Neural cell (in vitro differentiated cells): ENCODE data around the gene TINAGL1. TPM values are rescaled to one million over a fixed set of nuclear protein-coding genes. Genes with fewer than 3 reads are reported as not detected.

Source experiments
- H2AFZ ChIP-seq: fragments of 200-600, 300-800 bp; sonication (generic), shearing (Covaris generic); 2 replicates; pipeline ENCODE4 v1.6.0; 2014; ENCODE audit warnings: low read depth, mild to moderate bottlenecking, antibody characterized with exemption, low read length, moderate library complexity
- H3F3A ChIP-seq: fragments of 200-600 bp; shearing (Covaris generic); 2 replicates; pipeline ENCODE4 v1.6.1; 2016; ENCODE audit warnings: mild to moderate bottlenecking, moderate library complexity, mixed read lengths, antibody characterized with exemption, low read length; ENCODE audit not compliant: insufficient read depth, poor library complexity, severe bottlenecking
- H3K27ac ChIP-seq: fragments of 200-600, 300-800 bp; sonication (generic), shearing (Covaris generic); 2 replicates; pipeline ENCODE4 v1.5.1; 2014; ENCODE audit warnings: mild to moderate bottlenecking, low read length, moderate library complexity
- H3K27me3 ChIP-seq: fragments of 300-800, 200-600 bp; sonication (generic), shearing (Covaris generic); 2 replicates; pipeline ENCODE4 v1.6.0; 2014; ENCODE audit warnings: mild to moderate bottlenecking, low read depth, low read length, moderate library complexity; ENCODE audit not compliant: insufficient read depth
- H3K36me3 ChIP-seq: fragments of 300-800, 200-600 bp; sonication (generic), shearing (Covaris generic); 2 replicates; pipeline ENCODE4 v1.5.1; 2014; ENCODE audit warnings: mild to moderate bottlenecking, antibody characterized with exemption, low read length, moderate library complexity; ENCODE audit not compliant: insufficient read depth
- H3K4me2 ChIP-seq: fragments of 300-800, 200-600 bp; sonication (generic), shearing (Covaris generic); 2 replicates; pipeline ENCODE4 v1.6.0; 2014; ENCODE audit warnings: mild to moderate bottlenecking, low read length
- H3K4me3 ChIP-seq: fragments of 300-800, 200-600 bp; sonication (generic), shearing (Covaris generic); 2 replicates; pipeline ENCODE4 v1.5.1; 2014; ENCODE audit warnings: mild to moderate bottlenecking, low read length, moderate library complexity
- H3K79me2 ChIP-seq: fragments of 200-600 bp; shearing (Covaris generic); replicated peaks from 2 replicates; pipeline ENCODE4 v1.6.0; 2014; ENCODE audit warnings: mild to moderate bottlenecking, low read length, moderate library complexity; ENCODE audit not compliant: insufficient read depth
- H3K9ac ChIP-seq: fragments of 300-800, 200-600 bp; sonication (generic), shearing (Covaris generic); 2 replicates; pipeline ENCODE4 v1.6.1; 2016; ENCODE audit warnings: mild to moderate bottlenecking, low read length, mixed read lengths
- H3K9me2 ChIP-seq: fragments of 200-600 bp; shearing (Covaris generic); 2 replicates; pipeline ENCODE4 v1.6.1; 2016; ENCODE audit warnings: mild to moderate bottlenecking, low read length, mixed read lengths; ENCODE audit not compliant: insufficient read depth
- H3K9me3 ChIP-seq: fragments of 200-600, 300-800 bp; sonication (generic), shearing (Covaris generic); 2 replicates; pipeline ENCODE4 v1.6.1; 2016; ENCODE audit warnings: mild to moderate bottlenecking, mixed run types, low read length, moderate library complexity, mixed read lengths
- H4K20me1 ChIP-seq: fragments of 200-600 bp; shearing (Covaris generic); 2 replicates; pipeline ENCODE4 v1.6.1; 2016; ENCODE audit warnings: mild to moderate bottlenecking, mixed run types; ENCODE audit not compliant: insufficient read depth
- EP300 ChIP-seq: fragments of 450-650 bp; conservative IDR thresholded peaks from 2 replicates; pipeline ENCODE4 v1.6.1; 2014; ENCODE audit warnings: antibody characterized with exemption, mild to moderate bottlenecking, moderate library complexity; ENCODE audit not compliant: poor library complexity, severe bottlenecking
- EZH2 ChIP-seq: fragments of 200-600, 300-800 bp; shearing (Covaris generic), sonication (generic); IDR thresholded peaks from 2 replicates; pipeline ENCODE4 v1.6.1; 2014; ENCODE audit warnings: antibody characterized with exemption, low read length, borderline replicate concordance, mild to moderate bottlenecking; ENCODE audit not compliant: insufficient read depth, poor library complexity, severe bottlenecking
- MXI1 ChIP-seq: fragments of 450-650 bp; conservative IDR thresholded peaks from 2 replicates; pipeline ENCODE4 v1.6.1; 2014; ENCODE audit warnings: antibody characterized with exemption, mild to moderate bottlenecking; ENCODE audit not compliant: poor library complexity, severe bottlenecking
- POLR2AphosphoS5 ChIP-seq: IDR thresholded peaks from 2 replicates; pipeline ENCODE4 v1.6.1; 2012
- RAD21 ChIP-seq: fragments of 450-650 bp; conservative IDR thresholded peaks from 2 replicates; pipeline ENCODE4 v1.6.1; 2014; ENCODE audit warnings: antibody characterized with exemption, mild to moderate bottlenecking, moderate library complexity
- SMC3 ChIP-seq: fragments of 450-650 bp; conservative IDR thresholded peaks from 2 replicates; pipeline ENCODE4 v1.6.1; 2014; ENCODE audit warnings: antibody characterized with exemption, mild to moderate bottlenecking, moderate library complexity; ENCODE audit not compliant: poor library complexity
- TAF1 ChIP-seq: IDR thresholded peaks from 2 replicates; pipeline ENCODE4 v1.6.1; 2012; ENCODE audit warnings: low read depth
- polyA plus RNA-seq: library from polyadenylated mRNA; depleted of rRNA; stranded (reverse); fragments of >200 nt; gene quantifications from 2 replicates; pipeline ENCODE4 v1.2.3, GENCODE V29; 2014
- TF ChIP-seq, protein P1 (sequence below): IDR thresholded peaks from 2 replicates; pipeline ENCODE4 v1.6.1; 2012; ENCODE audit warnings: borderline replicate concordance

TINAGL1 gene
- polyA plus RNA-seq, 1 donor from 2014 or later: not detected

DNA sequence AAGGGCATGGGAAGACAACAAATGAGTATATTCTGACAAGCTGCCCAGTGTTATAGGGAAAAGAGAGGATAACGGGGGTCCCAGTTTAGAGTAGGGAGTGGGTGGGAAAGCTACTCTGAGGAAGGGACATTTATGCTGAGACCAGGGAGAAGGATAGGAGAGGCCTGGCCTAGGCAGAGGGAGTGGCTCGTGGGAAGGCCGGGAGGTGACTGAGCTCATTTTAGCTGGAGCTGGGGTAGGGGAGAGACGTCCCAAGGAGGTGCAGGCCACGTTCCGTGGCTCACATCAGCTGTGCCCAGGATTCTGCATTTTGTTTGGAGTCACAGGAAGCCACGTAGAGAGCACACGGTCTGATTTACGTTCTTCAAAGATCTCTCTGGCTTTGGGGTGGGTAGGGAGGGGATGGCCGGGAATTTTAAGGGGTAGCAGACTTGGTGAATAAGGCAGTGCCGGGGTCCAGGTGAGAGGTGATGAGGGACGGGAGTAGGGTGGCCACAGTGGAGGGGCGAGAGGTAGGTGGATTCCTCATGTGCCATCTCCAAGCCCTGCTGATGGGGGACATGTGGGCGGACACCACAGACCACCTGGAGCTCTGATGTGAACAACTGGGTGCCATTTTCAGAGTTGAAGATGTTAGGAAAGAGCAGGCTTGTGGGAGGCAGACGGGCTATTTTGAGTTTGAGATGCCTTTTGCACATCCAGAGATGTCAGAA is 4.7 kb downstream of the TINAGL1 start:
- H3K79me2 ChIP-seq: no peaks in the 10 kb centered on the region
- H2AFZ ChIP-seq: no peak overlapping the region
- no peak overlapping the region for H3K27ac ChIP-seq
- H4K20me1 ChIP-seq: no peaks in the 10 kb centered on the region
- no peak overlapping the region for H3K4me3 ChIP-seq
- H3K9ac ChIP-seq: no peak overlapping the region
- no peak overlapping the region for H3K4me2 ChIP-seq
- TF ChIP-seq EZH2: no peak
- no peak for TF ChIP-seq MXI1
- no peaks in the 10 kb centered on the region for H3K36me3 ChIP-seq
- H3K9me2 ChIP-seq: no peaks in the 10 kb centered on the region
- no peaks in the 10 kb centered on the region for H3K9me3 ChIP-seq
- no peaks in the 10 kb centered on the region for H3F3A ChIP-seq
- H3K27me3 ChIP-seq: peaks cover 4% of the 10 kb centered on the region

DNA sequence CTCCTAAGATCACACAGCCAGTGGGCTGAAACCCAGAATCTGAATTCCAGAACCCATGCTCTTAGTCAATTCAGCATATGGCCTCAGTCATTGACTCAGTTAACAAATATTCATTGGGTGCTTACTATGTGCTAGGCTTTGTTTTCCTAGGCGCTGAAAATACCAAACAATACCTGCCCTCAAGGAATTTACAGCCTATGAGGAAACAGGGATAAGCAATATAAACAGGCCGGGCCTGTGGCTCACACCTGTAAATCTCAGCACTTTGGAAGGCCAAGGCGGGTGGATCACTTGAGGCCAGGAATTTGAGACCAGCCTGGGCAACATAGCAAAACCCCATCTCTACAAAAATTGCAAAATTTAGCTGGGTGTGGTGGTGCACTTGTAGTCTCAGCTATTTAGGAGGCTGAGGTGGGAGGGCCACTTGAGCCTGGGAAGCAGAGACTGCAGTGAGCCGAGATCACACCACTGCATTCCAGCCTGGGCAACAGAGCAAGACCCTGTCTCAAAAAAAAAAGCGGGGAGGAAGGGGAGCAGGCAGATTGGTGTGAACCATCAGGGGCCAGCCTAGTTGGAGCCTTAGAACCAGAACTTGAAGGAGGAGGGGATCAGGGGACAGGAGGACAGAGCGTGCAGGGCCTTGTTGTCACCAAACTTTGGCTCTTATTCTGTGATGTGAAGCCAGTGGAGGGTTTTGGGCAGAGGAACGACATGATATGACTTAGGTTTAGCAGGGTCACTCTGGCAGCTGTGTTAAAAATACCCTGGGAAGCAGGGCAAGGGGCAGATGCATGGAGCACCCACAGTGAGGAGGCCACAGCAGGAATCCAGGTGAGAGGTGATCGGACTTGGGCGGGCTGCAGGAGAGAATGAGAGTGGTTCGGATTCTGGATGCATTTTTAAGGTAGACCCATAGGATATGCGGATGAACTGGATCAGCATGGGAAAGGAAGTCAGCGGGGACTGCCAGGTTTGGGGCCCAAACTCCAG is 5.8 kb downstream of the TINAGL1 start:
- no peak overlapping the region for H3K4me2 ChIP-seq

More for the DNA sequence above, 5.8 kb downstream of the TINAGL1 start:
- Histone ChIP-seq H3K9me2 (no peaks in the 10 kb centered on the region), H3K79me2 (no peaks in the 10 kb centered on the region), H3K36me3 (no peaks in the 10 kb centered on the region), H3K9me3 (no peaks in the 10 kb centered on the region), H3K4me3 (no peak overlapping the region), H3K9ac (no peak overlapping the region), H4K20me1 (no peaks in the 10 kb centered on the region), H3F3A (no peaks in the 10 kb centered on the region), H3K27me3 (no peaks in the 10 kb centered on the region), H3K27ac (no peak overlapping the region), H2AFZ (no peak overlapping the region)
- TF ChIP-seq EZH2 (no peak), EP300 (no peak), TAF1 (no peak), MXI1 (no peak), POLR2AphosphoS5 (no peak), RAD21 (no peak), SMC3 (no peak)
- TF ChIP-seq, protein P1, sequence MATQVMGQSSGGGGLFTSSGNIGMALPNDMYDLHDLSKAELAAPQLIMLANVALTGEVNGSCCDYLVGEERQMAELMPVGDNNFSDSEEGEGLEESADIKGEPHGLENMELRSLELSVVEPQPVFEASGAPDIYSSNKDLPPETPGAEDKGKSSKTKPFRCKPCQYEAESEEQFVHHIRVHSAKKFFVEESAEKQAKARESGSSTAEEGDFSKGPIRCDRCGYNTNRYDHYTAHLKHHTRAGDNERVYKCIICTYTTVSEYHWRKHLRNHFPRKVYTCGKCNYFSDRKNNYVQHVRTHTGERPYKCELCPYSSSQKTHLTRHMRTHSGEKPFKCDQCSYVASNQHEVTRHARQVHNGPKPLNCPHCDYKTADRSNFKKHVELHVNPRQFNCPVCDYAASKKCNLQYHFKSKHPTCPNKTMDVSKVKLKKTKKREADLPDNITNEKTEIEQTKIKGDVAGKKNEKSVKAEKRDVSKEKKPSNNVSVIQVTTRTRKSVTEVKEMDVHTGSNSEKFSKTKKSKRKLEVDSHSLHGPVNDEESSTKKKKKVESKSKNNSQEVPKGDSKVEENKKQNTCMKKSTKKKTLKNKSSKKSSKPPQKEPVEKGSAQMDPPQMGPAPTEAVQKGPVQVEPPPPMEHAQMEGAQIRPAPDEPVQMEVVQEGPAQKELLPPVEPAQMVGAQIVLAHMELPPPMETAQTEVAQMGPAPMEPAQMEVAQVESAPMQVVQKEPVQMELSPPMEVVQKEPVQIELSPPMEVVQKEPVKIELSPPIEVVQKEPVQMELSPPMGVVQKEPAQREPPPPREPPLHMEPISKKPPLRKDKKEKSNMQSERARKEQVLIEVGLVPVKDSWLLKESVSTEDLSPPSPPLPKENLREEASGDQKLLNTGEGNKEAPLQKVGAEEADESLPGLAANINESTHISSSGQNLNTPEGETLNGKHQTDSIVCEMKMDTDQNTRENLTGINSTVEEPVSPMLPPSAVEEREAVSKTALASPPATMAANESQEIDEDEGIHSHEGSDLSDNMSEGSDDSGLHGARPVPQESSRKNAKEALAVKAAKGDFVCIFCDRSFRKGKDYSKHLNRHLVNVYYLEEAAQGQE: no peak
